Stimulated activated CD8-positive, alpha-beta memory T cell treated with anti-CD3 and anti-CD28 coated beads, Interleukin-12 subunit alpha, Interleukin-12 subunit beta, amount 100 ng/mL, for 24 hours (primary cell): Measurements from ENCODE around the gene SIGLEC10.
A peak's percentile ranks its signal among the peaks of the same experiment; 100 is the strongest.
"Not testable (repeated sequence)": the region's sequence is repeated elsewhere in the genome, so short reads cannot be mapped to it uniquely, and the experiment has no call there.

Experiments used
- DNase-seq: peaks from one replicate; pipeline ENCODE4 v3.0.0-alpha.2; 2020; ENCODE audit errors: extremely low read depth

The SIGLEC10 gene, protein sequence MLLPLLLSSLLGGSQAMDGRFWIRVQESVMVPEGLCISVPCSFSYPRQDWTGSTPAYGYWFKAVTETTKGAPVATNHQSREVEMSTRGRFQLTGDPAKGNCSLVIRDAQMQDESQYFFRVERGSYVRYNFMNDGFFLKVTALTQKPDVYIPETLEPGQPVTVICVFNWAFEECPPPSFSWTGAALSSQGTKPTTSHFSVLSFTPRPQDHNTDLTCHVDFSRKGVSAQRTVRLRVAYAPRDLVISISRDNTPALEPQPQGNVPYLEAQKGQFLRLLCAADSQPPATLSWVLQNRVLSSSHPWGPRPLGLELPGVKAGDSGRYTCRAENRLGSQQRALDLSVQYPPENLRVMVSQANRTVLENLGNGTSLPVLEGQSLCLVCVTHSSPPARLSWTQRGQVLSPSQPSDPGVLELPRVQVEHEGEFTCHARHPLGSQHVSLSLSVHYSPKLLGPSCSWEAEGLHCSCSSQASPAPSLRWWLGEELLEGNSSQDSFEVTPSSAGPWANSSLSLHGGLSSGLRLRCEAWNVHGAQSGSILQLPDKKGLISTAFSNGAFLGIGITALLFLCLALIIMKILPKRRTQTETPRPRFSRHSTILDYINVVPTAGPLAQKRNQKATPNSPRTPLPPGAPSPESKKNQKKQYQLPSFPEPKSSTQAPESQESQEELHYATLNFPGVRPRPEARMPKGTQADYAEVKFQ

GRCh38 chr19:51417107-51417809 is at the start of gene SIGLEC10:
Gene SIGLEC10, minus strand, starts transcription at chr19:51417642. Its CDS starts 61 bp downstream, at chr19:51417581.
- DNase-seq, result no peak

GRCh38 chr19:51466723-51467122 is 49.3 kb upstream of the SIGLEC10 start:
- no peak for DNase-seq

DNA sequence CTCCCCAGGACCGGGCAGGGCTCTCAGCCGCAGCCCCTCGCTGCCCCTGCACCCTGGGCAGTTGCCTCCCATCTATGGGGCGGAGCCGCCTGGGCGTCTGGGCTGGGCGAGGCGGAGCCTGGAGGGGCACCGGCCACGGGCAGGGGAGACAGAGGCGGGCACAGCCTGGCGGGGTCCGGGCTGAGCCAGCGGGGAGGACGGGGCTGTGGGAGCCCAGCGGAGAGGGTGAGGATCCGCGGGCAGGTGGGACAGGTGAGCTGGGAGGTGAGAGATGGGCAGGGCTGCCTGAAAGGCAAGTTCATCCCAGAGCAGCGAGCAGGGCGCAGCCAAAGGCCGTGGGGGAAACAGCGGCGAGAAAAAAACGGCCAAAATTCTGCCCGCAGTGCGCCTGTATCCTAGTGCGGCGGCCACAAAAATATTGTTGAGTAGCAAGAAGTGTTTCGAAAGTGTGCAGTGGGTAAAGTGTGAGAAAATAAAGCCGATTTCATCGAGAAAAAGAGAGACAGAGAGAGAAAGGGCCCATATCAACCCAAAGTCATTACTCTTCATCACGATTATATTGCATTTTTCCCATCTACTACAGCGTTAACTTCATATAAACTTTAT is 46.6 kb upstream of the SIGLEC10 start:
- DNase-seq, result not testable (repeated sequence)

DNA sequence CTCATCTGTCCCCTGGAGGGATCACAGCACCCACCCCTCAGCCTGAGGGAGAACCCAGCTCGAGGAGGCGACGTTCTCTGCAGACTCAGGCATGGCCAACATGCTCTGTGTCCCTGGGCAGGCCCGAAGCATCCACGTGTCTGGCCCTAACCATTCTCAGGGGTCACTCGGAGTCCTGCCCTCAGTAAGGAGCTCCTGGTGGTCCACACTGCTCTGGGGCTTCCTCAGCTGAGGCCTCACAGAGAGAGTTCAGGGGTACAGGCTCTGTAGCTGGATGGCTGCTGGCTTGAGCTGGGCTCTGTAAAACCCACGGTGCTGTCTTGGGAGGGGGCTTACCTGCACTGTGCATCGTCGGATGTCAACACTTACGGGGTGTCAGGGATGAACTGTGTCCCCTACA is 45.2 kb upstream of the SIGLEC10 start:
- no peak for DNase-seq

- no peak for DNase-seq
Measured at GRCh38 chr19:51462276-51462675, 44.8 kb upstream of the SIGLEC10 start.

GRCh38 chr19:51461723-51462161 is 44.3 kb upstream of the SIGLEC10 start:
- no peak for DNase-seq

DNA sequence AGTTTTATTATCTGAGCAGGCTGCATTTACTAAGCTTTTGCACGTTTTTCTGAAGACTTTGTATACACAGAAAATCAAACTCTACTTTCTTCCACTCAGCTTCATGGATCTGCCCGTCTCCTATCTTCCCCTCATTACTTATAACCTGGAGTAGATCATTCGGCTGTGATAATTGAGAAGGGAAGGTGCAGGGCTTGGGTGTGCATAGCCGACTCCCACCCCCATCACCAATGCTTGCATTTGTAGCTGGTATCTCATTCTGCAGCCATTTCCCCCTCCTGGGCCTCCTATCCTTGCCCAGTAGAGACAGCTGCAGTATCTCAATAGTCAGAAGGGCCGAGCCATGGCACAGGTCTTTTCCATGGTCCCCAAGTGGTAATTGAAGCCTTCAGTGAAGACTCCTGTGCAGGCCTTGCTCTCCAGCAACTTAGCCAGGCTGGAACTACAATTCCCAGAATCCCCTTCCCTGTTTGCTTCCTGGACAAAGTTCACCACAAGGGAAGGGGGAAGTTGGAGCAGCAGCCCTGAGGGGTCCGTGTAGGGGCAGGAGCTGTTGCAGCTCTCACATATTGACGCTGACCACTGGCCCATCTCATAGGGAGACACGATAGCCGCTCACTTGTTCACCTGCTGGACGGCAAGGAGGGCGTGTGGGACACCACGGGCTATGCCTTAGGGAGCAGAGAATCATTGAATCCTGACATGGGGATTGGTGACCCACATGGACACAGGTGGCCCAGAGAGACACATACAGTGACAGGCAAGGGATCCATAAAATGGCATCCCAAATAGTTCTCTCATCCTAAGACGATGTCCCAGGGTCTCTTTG is 42.9 kb upstream of the SIGLEC10 start:
- no peak for DNase-seq

- no peak for DNase-seq
Measured at GRCh38 chr19:51458899-51459505, 41.6 kb upstream of the SIGLEC10 start.

GRCh38 chr19:51458051-51458645 is 40.7 kb upstream of the SIGLEC10 start, which contains the start of gene SIGLEC8:
Gene SIGLEC8, minus strand, starts transcription at chr19:51458454. Its CDS starts 67 bp downstream, at chr19:51458387.
- no peak for DNase-seq

GRCh38 chr19:51457351-51458013 is 40.0 kb upstream of the SIGLEC10 start:
- no peak for DNase-seq

DNA sequence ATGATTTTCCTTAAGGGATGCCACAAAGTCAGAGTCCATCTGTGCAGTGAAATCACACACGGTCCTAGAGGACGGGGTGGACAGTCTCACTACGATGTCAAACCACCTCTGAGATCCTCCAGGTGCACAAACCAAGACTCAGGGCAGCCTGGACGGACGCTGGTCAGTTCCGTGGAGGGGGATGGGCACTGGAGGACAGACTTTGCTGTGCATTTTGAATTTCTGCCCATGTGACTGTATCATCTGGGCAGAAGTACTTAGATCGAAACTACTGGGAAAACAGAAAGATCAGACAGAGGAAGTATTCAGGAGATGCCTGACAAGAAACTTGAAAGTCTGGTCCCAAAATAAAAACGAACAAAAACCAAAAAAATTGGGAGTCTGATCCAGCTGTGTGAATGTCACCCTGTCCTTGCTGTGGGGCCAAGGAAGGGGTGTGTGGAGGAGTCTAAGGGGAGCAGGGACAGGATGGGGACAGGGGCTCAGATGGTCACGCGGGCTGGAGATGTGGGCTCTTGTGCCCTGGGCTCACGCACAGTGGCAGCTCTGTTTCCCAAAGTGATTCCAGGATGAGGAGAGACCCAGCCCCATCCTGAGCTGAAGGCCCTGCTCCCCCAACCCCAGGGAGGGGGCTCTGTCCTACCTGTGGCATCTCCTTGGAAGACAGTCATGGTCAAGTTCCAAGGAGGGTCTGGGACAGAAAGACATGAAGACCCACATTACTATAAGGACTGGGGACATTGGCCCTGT is 39.3 kb upstream of the SIGLEC10 start:
- DNase-seq, result no peak

DNA sequence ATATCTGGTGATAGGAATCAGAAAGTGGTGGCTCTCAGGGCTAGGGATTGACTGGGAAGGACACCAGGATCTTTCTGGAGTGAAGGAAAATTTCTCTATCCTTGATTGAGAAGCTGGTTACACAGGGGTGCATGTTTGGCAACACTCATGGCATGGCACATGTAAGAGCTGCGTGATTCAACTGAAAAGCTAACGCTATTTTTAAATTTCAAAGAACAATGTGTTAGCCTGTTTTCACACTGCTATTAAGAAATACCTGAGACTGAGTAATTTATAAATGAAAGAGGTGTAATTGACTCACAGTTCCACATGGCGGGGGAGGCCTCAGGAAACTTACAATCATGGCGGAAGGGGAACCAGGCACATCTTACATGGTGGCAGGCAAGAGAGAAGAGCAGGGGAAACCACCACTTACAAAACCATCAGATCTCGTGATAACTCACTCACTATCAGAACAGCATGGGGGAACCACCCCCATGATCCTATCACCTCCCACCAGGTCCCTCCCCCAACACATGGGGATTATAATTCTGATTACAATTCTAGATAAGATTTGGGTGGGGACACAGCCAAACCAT is 33.4 kb upstream of the SIGLEC10 start:
- DNase-seq, result peak; percentile 34

DNA sequence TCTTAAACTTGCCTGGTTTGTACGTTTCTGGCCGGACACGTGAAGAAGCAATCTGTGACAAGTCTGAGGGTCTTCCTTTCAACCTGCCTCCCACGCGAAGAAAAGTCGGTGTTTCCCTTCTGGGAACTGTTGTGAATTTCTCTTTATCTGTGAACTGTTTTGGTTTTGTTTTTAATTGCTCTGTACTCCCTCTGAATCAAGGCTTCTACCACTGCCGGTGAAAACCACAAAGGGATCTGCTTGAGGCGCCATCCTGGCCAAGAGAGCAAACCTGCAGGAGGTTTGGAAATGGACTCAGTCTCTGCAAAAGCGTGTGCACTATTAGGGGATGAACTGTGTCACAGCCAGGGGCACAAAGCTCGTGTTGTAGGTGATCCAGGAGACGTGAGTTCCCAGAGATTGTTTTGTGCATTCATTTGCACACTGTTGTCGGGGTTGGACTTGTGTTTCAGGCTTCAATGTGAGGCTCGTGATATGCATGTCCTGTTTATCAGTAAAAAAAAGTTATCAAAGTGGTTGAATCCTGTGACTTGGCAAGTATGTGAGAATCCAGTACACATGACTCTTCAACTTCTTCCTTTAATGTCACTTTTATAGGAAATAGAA is 31.1 kb upstream of the SIGLEC10 start:
- DNase-seq, result no peak

DNA sequence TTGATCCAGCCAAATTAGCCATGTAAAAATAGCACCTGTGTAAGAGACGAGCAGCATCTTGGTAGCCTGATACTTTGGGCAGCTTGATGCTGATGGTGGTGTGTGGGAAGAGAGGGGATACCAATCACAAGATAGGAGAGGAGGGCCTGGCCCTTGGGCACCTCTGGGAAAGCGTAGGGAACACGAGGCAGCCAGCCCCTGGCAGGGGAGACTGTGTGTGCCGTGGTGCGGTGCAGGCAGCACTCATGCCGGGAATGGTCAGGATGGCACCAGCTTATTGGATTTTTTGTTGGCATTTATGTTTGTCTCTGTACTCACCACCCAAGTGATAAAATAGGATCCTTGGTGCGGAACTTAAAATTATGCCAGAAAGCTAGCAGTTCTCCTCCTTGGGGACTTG is 30.6 kb upstream of the SIGLEC10 start:
- DNase-seq, result no peak

DNA sequence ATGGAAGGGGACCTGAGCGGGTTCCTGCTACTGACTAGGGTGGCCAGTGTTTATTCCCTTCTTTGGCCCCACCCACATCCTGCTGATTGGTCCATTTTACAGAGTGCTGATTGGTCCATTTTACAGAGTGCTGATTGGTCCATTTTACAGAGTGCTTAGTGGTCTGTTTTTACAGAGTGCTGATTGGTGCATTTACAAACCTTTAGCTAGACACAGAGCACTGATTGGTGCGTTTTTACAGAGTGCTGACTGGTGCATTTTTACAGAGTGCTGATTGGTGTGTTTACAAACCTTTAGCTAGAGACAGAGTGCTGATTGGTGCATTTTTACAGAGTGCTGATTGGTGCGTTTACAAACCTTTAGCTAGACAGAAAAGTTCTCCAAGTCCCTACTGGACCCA is 30.1 kb upstream of the SIGLEC10 start:
- DNase-seq, result not testable (repeated sequence)

DNA sequence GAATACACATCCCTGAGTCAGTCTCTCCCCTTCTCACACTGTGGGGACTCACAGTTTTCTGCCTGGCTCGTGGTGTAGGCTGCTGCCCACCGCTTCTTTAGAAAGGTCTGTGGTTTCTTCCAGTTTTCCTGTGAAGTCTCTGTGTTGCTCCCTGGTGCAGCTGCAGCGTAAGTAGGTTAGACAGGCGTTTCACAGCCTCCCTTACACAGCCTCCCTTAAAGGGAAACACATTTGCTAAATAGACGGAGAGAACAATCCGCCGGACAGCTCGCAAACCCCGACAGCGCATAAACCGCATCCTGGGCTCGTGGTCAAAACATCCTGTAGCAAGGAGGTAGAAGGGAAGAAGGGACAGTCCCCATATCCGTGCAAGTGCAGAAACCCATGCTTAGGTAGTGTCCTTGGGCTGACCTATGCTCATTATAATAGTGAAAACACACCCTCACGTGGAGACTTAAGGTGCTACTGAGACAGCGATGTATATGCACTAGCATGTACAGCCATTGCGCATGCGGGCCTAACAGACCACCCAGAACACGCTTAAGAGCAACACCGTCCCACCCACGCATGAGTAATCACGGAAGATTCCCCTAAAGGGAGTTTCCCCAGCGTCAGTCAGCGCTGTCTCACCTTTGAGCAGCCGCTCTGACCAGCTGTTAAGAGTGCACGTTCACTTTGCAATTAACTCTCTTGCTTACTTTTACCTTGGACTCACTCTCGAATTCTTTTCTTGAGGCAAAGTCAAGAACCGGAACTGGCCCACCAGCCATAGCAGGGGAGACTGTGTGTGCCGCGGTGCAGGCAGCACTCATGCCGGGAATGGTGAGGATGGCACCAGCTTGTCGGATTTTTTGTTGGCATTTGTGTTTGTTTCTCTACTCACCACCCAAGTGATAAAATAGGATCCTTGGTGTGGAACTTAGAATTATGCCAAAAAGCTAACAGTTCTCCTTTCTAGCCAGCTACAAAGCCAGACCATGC is 24.3 kb upstream of the SIGLEC10 start:
- DNase-seq, result peak; percentile 73
